Measurements from ENCODE around the gene SMC4. TPM values are rescaled to one million over a fixed set of nuclear protein-coding genes. Genes with fewer than 3 reads are reported as not detected.

The SMC4 gene
- polyA plus RNA-seq, 2 of the 4 experiments (the other 2 are of a cell fraction) = 121 to 139 TPM

DNA sequence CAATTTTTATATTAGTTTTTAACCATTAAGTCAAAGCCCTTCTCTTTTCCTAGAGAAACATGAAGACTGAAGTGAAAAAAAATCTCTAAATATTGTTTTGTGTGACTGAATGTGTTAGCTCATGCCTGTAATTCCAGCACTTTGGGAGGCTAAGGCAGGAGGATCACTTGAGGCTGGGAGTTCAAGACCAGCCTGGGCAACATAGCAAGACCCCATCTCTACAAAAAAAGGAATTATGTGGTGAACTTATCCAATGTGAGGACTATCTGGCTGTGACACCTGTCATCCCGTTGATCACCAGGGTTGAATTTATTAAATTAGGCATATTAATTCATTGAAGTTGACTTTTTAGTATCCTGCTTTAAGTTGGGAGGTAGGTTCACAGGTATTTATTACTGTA, 13.0 kb downstream of the SMC4 start:
- TF ChIP-seq NR3C1 (IDR thresholded peaks at IDR 0.05) (no peak), EP300 (IDR thresholded peaks at IDR 0.05) (no peak), FOXS1 (CRISPR knock-in tag; IDR thresholded peaks at IDR 0.05) (no peak), E2F6 (IDR thresholded peaks at IDR 0.05; ENCODE audit: borderline replicate concordance, low read depth) (no peak), HDAC2 (IDR thresholded peaks at IDR 0.05) (no peak), CHD4 (IDR thresholded peaks at IDR 0.05; ENCODE audit: borderline replicate concordance) (no peak), NPAS2 (CRISPR knock-in tag; IDR thresholded peaks at IDR 0.05; ENCODE audit: borderline replicate concordance) (no peak), HEYL (CRISPR knock-in tag; IDR thresholded peaks at IDR 0.05) (no peak), ZSCAN20 (CRISPR knock-in tag; IDR thresholded peaks at IDR 0.05) (no peak), CBX8 (IDR thresholded peaks at IDR 0.05) (no peak)
- Histone ChIP-seq H3K4me3 (no peak overlapping the region), H3K27ac (no peak overlapping the region), H3K4me2 (no peak overlapping the region), H3K4me1 (peaks cover 16% of the 10 kb centered on the region; the same call in 2 of the 3 replicates), H3K9me3 (no peaks in the 10 kb centered on the region)
- CTCF ChIA-PET = interaction anchor here (0.7 to 5.8 kb wide), 16 partner anchors 9 to 528 kb away, joined by 3 to 37 read pairs (median 4); partner anchors contain the start of gene C3orf80
- FAIRE-seq = peak; percentile 23
- POLR2A ChIA-PET = interaction anchor here (0.7 kb wide), 1 partner anchor 380 kb away, joined by 4 read pairs; no protein-coding TSS in a partner anchor
- DNase-seq (ENCODE audit: low read depth in 1 of 2, low spot score in 1 of 2) = no peak
- WGBS (ENCODE audit: missing lambda C conversion rate) = 60% methylated on average over 1 of the region's 1 CpG
- ATAC-seq = no peak

- Histone ChIP-seq H3K4me3 (no peak overlapping the region), H3K4me2 (no peak overlapping the region), H3K4me1 (peaks cover 16% of the 10 kb centered on the region; the same call in 2 of the 3 replicates), H3K9me3 (no peaks in the 10 kb centered on the region), H3K27ac (no peak overlapping the region)
- TF ChIP-seq JUNB (IDR thresholded peaks at IDR 0.05) = no peak
- peak; percentile 90 for TF ChIP-seq CTCF (IDR thresholded peaks at IDR 0.05)
- TF ChIP-seq RAD21 (conservative IDR thresholded peaks at IDR 0.05 in 1 of 2, IDR thresholded peaks at IDR 0.05 in 1 of 2) = peak; percentile 78 to 85
- TF ChIP-seq SMC3 (IDR thresholded peaks at IDR 0.05) = peak; percentile 70
- TF ChIP-seq CBX2 (IDR thresholded peaks at IDR 0.05; ENCODE audit: borderline replicate concordance, low read depth) = no peak
- TF ChIP-seq HOXB5 (CRISPR knock-in tag; IDR thresholded peaks at IDR 0.05) = no peak
- no peak for TF ChIP-seq CBX8 (IDR thresholded peaks at IDR 0.05)
- no peak for TF ChIP-seq TP53 (CRISPR knock-in tag; IDR thresholded peaks at IDR 0.05)
- no peak for TF ChIP-seq FOSB (CRISPR knock-in tag; IDR thresholded peaks at IDR 0.05)
- peak; percentile 82 to 88 for ATAC-seq
- POLR2A ChIA-PET = interaction anchor here (0.7 kb wide), 1 partner anchor 251 kb away, joined by 4 read pairs; no protein-coding TSS in a partner anchor
- peak; percentile 55 to 79 for DNase-seq (ENCODE audit: low read depth in 1 of 2, low spot score in 1 of 2)
- CTCF ChIA-PET = interaction anchor here (0.6 to 5.8 kb wide), 34 partner anchors 9 to 1152 kb away, joined by 3 to 37 read pairs (median 4); partner anchors contain the start of gene C3orf80
- 29% methylated on average over 3 of the region's 3 CpGs for WGBS (ENCODE audit: missing lambda C conversion rate)
- FAIRE-seq = peak; percentile 13
Observed at GRCh38 chr3:160413613-160414248, 14.3 kb downstream of the SMC4 start.

DNA sequence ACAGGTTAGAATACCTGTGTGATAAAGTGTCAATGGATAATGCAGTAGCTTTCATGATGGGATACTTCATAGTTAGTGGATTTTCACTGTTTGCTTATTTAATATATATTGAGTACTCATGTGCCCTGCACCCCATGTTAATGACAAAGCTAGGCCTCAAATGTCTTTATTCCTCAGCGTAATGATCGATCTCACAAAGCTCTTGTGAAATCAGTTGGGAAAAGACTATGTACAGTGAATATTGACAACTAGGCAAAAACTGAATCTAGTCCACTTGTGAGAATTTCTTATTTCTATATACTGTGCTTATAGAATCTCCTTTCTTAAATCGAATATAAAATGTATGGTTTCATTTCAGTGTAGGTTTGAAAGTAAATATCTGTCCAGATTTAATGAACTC, 17.9 kb downstream of the SMC4 start:
- WGBS (ENCODE audit: missing lambda C conversion rate) = 77% methylated on average over 3 of the region's 3 CpGs
- TF ChIP-seq CBX8 (IDR thresholded peaks at IDR 0.05) = no peak
- no peak for TF ChIP-seq CEBPB (IDR thresholded peaks at IDR 0.05)
- TF ChIP-seq ATOH8 (CRISPR knock-in tag; IDR thresholded peaks at IDR 0.05; ENCODE audit: low read depth) = no peak
- TF ChIP-seq NFE2L2 (conservative IDR thresholded peaks at IDR 0.05; ENCODE audit: low read length) = no peak
- no peak for TF ChIP-seq RFX5 (IDR thresholded peaks at IDR 0.05)
- TF ChIP-seq CHD2 (IDR thresholded peaks at IDR 0.05; ENCODE audit: low read length, partially characterized antibody) = no peak
- TF ChIP-seq RAD21 (conservative IDR thresholded peaks at IDR 0.05 in 1 of 2, IDR thresholded peaks at IDR 0.05 in 1 of 2) = no peak
- TF ChIP-seq KDM5A (IDR thresholded peaks at IDR 0.05) = no peak
- no peak for TF ChIP-seq FOXS1 (CRISPR knock-in tag; IDR thresholded peaks at IDR 0.05)

More for the DNA sequence above, 17.9 kb downstream of the SMC4 start:
- Histone ChIP-seq H3K4me2 (no peak overlapping the region), H3K27ac (no peak overlapping the region), H3K9me3 (no peaks in the 10 kb centered on the region), H3K4me1 (0 out of 3 replicates have a peak, but pooled peaks cover 6% of the 10 kb centered on the region), H3K4me3 (no peak overlapping the region)
- ATAC-seq (no peak), FAIRE-seq (no peak), DNase-seq (ENCODE audit: low read depth in 1 of 2, low spot score in 1 of 2) (no peak)
- POLR2A ChIA-PET = no interaction called here
- CTCF ChIA-PET = interaction anchor here (2.5 to 5.8 kb wide), 2 partner anchors 385 to 532 kb away, joined by 7 to 37 read pairs; no protein-coding TSS in a partner anchor
